ENCODE measurements around the gene L2HGDH.
A peak's percentile ranks its signal among the peaks of the same experiment; 100 is the strongest.

The L2HGDH gene

GRCh38 chr14:50344876-50345563, 33.0 kb upstream of the L2HGDH start:
- H3K27ac Mint-ChIP-seq, result no peak overlapping the region
- no peak overlapping the region for H3K4me3 Mint-ChIP-seq
- no peaks in the 10 kb centered on the region for H3K9me3 Mint-ChIP-seq
- peaks cover 26% of the 10 kb centered on the region for H3K4me1 Mint-ChIP-seq (ENCODE audit: low read depth)
- peaks cover 1% of the 10 kb centered on the region for H3K36me3 Mint-ChIP-seq (ENCODE audit: low read depth)
- H3K27me3 Mint-ChIP-seq (ENCODE audit: low read depth), result peaks cover 34% of the 10 kb centered on the region

GRCh38 chr14:50344116-50344775, 32.2 kb upstream of the L2HGDH start:
- H3K36me3 Mint-ChIP-seq (ENCODE audit: low read depth), result peaks cover 1% of the 10 kb centered on the region
- peaks cover 26% of the 10 kb centered on the region for H3K4me1 Mint-ChIP-seq (ENCODE audit: low read depth)
- peak overlapping the region; percentile 50 for H3K27ac Mint-ChIP-seq
- H3K9me3 Mint-ChIP-seq, result no peaks in the 10 kb centered on the region
- peaks cover 34% of the 10 kb centered on the region for H3K27me3 Mint-ChIP-seq (ENCODE audit: low read depth)
- H3K4me3 Mint-ChIP-seq, result no peak overlapping the region

DNA sequence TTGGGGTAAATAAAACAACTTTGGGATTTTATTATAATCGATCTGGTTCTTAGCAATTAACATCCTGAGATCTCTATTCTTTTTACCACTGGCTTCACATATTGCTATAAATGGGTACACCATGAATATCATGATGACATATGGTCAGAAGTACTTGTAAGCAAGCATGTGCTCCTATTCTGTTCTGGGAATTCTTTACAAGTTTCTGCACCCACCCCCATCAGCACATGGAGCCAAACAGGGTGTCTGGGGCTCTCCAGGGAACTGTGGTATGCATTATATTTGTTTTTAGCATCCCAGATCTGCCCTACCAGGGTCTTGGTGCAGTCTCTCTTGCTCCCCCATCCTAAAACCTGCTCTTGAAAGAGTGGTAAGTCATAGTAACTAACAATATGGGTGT, 31.4 kb upstream of the L2HGDH start:
- H3K27ac Mint-ChIP-seq, result no peak overlapping the region
- H3K36me3 Mint-ChIP-seq (ENCODE audit: low read depth), result peaks cover 1% of the 10 kb centered on the region
- H3K4me3 Mint-ChIP-seq, result no peak overlapping the region
- H3K4me1 Mint-ChIP-seq (ENCODE audit: low read depth), result peaks cover 24% of the 10 kb centered on the region
- no peaks in the 10 kb centered on the region for H3K9me3 Mint-ChIP-seq
- peaks cover 31% of the 10 kb centered on the region for H3K27me3 Mint-ChIP-seq (ENCODE audit: low read depth)

GRCh38 chr14:50342221-50343078, 30.4 kb upstream of the L2HGDH start:
- Mint-ChIP-seq H3K4me1 (ENCODE audit: low read depth) (peaks cover 22% of the 10 kb centered on the region), H3K36me3 (ENCODE audit: low read depth) (peaks cover 1% of the 10 kb centered on the region), H3K27ac (no peak overlapping the region), H3K4me3 (no peak overlapping the region), H3K27me3 (ENCODE audit: low read depth) (peaks cover 25% of the 10 kb centered on the region), H3K9me3 (no peaks in the 10 kb centered on the region)

- Mint-ChIP-seq H3K27ac (no peak overlapping the region), H3K9me3 (no peaks in the 10 kb centered on the region), H3K27me3 (ENCODE audit: low read depth) (peaks cover 18% of the 10 kb centered on the region), H3K4me3 (no peak overlapping the region), H3K36me3 (ENCODE audit: low read depth) (peaks cover 1% of the 10 kb centered on the region), H3K4me1 (ENCODE audit: low read depth) (peaks cover 26% of the 10 kb centered on the region)
Observed at GRCh38 chr14:50340963-50341362, 28.9 kb upstream of the L2HGDH start.

GRCh38 chr14:50340045-50340444, 28.0 kb upstream of the L2HGDH start:
- H3K27me3 Mint-ChIP-seq (ENCODE audit: low read depth), result peaks cover 13% of the 10 kb centered on the region
- no peak overlapping the region for H3K27ac Mint-ChIP-seq
- peaks cover 3% of the 10 kb centered on the region for H3K36me3 Mint-ChIP-seq (ENCODE audit: low read depth)
- no peaks in the 10 kb centered on the region for H3K9me3 Mint-ChIP-seq
- H3K4me3 Mint-ChIP-seq, result no peak overlapping the region
- H3K4me1 Mint-ChIP-seq (ENCODE audit: low read depth), result peaks cover 27% of the 10 kb centered on the region

- peaks cover 10% of the 10 kb centered on the region for H3K27me3 Mint-ChIP-seq (ENCODE audit: low read depth)
- H3K9me3 Mint-ChIP-seq, result no peaks in the 10 kb centered on the region
- H3K4me3 Mint-ChIP-seq, result no peak overlapping the region
- H3K4me1 Mint-ChIP-seq (ENCODE audit: low read depth), result peaks cover 24% of the 10 kb centered on the region
- peaks cover 2% of the 10 kb centered on the region for H3K36me3 Mint-ChIP-seq (ENCODE audit: low read depth)
- H3K27ac Mint-ChIP-seq, result no peak overlapping the region
Observed at GRCh38 chr14:50339178-50339804, 27.3 kb upstream of the L2HGDH start.

DNA sequence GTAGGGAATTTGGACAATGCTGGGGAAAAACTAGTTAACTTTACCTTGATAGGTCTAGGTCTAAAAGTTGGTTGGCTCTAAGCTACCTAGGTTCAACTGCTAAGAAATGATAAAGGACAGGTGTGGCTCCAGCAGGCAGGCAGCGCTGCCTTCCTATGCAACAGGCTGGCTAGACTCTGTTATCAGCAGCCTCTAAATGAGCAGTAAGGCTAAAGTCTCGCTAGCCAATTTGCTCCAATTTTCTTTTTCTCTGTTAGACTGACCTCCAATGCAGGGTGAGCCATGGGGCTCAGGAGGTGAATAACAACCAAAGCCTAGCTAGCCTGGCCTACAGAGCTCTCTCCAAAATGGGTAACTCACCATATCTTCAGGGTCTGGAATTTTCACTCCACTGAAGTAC, 26.6 kb upstream of the L2HGDH start:
- no peak overlapping the region for H3K27ac Mint-ChIP-seq

GRCh38 chr14:50335989-50336824, 24.2 kb upstream of the L2HGDH start:
- Mint-ChIP-seq H3K4me1 (ENCODE audit: low read depth) (peaks cover 10% of the 10 kb centered on the region), H3K9me3 (no peaks in the 10 kb centered on the region), H3K36me3 (ENCODE audit: low read depth) (peaks cover 9% of the 10 kb centered on the region), H3K4me3 (peak overlapping the region; percentile 18), H3K27me3 (ENCODE audit: low read depth) (no peaks in the 10 kb centered on the region), H3K27ac (peak overlapping the region; percentile 50)

More for the DNA sequence above, 26.6 kb upstream of the L2HGDH start:
- Mint-ChIP-seq H3K4me3 (no peak overlapping the region), H3K36me3 (ENCODE audit: low read depth) (peaks cover 2% of the 10 kb centered on the region), H3K9me3 (no peaks in the 10 kb centered on the region), H3K4me1 (ENCODE audit: low read depth) (peaks cover 17% of the 10 kb centered on the region), H3K27me3 (ENCODE audit: low read depth) (peaks cover 3% of the 10 kb centered on the region)

DNA sequence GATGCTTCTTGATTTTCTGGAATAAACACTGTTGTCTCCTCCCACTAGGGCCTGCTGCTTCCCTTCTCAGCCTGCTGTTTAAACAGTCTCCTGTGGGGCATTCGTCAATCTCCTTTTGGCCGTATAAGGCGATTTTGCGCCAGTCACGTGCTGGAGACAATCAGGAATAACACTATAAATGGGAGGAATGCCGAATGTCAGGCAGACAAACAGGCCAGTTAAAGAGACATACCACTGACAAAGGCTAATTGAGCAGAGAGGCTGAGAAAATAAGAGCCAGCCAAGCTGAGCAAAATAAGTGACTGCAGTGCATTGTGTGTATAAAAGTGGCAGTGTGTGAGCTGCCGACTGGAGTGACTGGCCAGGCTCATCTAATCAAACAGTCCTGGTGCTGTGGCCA, 23.4 kb upstream of the L2HGDH start:
- Mint-ChIP-seq H3K27ac (no peak overlapping the region), H3K4me3 (no peak overlapping the region), H3K36me3 (ENCODE audit: low read depth) (peaks cover 11% of the 10 kb centered on the region), H3K9me3 (no peaks in the 10 kb centered on the region), H3K27me3 (ENCODE audit: low read depth) (no peaks in the 10 kb centered on the region), H3K4me1 (ENCODE audit: low read depth) (peaks cover 10% of the 10 kb centered on the region)

- H3K4me1 Mint-ChIP-seq (ENCODE audit: low read depth), result peaks cover 10% of the 10 kb centered on the region
- H3K27me3 Mint-ChIP-seq (ENCODE audit: low read depth), result no peaks in the 10 kb centered on the region
- peaks cover 18% of the 10 kb centered on the region for H3K36me3 Mint-ChIP-seq (ENCODE audit: low read depth)
- H3K9me3 Mint-ChIP-seq, result no peaks in the 10 kb centered on the region
- no peak overlapping the region for H3K4me3 Mint-ChIP-seq
- no peak overlapping the region for H3K27ac Mint-ChIP-seq
Observed at GRCh38 chr14:50334211-50334610, 22.2 kb upstream of the L2HGDH start.

DNA sequence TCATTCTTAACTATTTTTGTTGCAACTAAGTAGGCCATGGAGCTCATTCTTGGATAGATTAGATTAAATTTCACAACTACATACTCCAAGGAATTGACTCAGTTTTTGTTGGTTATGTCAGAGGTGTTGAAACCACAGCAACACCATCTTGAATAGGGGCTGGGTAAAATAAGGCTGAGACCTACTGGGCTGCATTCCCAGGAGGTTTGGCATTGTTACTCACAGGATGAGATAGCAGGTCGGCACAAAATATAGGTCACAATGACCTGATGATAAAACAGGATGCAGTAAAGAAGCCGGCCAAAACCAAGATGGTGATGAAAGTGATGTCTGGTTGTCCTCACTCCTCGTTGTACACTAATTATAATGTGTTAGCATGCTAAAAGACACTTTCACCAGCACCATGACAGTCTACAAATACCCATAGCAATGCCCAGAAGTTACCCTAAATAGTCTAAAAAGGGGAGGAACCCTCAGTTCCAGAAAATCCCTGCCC, 21.0 kb upstream of the L2HGDH start:
- Mint-ChIP-seq H3K27ac (no peak overlapping the region), H3K4me1 (ENCODE audit: low read depth) (peaks cover 10% of the 10 kb centered on the region), H3K27me3 (ENCODE audit: low read depth) (no peaks in the 10 kb centered on the region), H3K9me3 (no peaks in the 10 kb centered on the region), H3K4me3 (no peak overlapping the region), H3K36me3 (ENCODE audit: low read depth) (peaks cover 18% of the 10 kb centered on the region)

- Mint-ChIP-seq H3K27ac (no peak overlapping the region), H3K4me1 (ENCODE audit: low read depth) (peaks cover 10% of the 10 kb centered on the region), H3K9me3 (no peaks in the 10 kb centered on the region), H3K36me3 (ENCODE audit: low read depth) (peaks cover 18% of the 10 kb centered on the region), H3K27me3 (ENCODE audit: low read depth) (no peaks in the 10 kb centered on the region), H3K4me3 (no peak overlapping the region)
Observed at GRCh38 chr14:50331596-50331995, 19.6 kb upstream of the L2HGDH start.
